HG02642 (cell line): ENCODE data around the gene PLXDC2.
A peak's percentile ranks its signal among the peaks of the same experiment; 100 is the strongest.

Source experiments
- ATAC-seq: cut with Tn5 transposase; IDR thresholded peaks from one replicate; pipeline ENCODE4 v1.9.1; 2021; ENCODE audit warnings: mild to moderate bottlenecking; ENCODE audit not compliant: unreplicated experiment, poor library complexity

The PLXDC2 gene

DNA sequence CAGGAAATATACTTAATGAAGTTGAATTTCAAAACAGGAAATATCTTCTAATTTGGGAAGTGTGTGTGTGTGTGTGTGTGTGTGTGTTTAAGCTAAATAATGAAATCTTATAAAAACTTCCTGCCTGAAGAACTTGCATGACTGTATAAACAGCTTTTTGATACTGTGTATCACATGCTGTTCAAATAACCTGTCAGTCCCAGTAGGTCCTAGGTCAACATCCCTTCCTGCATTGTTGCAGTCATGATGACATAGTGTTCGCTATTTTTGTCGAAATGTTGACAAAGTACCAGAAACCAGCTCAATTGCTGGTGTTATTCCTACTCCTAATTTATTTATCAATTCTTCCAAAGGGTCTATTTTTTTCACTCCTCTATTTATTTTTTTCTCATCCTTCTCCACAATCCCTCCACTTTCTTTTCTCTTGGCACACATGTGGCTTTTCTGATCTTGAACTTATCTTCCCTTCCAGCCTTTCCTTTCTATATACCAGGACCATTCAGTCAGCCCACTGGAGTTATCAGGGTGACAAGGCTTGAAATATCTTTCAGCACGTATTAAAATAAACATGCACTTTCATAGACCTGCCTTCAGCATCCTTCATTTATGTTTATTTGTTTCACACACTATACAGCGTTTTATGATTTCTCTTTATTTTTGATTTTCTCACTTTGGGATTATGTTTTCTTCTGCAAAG lies 115.8 kb downstream of the PLXDC2 start:
- no peak for ATAC-seq

DNA sequence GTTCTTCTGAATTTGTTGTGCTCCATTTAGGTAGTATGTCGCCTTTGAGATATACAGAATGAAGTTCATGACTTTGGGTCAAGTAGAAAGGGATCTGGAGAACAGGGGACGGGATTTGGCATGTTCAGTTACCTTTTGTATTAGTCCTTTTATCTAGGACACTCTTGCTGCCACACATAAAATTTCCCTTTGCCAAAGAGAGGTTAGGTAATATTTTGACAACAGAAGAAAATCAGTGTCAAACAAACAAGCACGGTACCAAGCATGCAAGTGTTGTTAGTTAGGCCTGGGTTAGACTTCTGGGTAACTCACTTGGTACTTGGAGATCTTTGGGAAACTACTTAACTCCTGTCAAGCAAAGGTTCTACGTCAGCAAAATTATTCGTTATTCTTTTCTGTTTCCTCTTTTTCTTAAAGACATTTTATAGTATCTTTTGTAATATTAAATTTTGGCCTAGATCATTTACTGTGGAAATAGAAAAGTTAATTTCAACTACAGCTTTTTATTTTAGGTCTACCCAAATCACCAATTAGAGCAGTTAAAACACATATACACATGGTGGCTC lies 116.7 kb downstream of the PLXDC2 start:
- ATAC-seq, result no peak

DNA sequence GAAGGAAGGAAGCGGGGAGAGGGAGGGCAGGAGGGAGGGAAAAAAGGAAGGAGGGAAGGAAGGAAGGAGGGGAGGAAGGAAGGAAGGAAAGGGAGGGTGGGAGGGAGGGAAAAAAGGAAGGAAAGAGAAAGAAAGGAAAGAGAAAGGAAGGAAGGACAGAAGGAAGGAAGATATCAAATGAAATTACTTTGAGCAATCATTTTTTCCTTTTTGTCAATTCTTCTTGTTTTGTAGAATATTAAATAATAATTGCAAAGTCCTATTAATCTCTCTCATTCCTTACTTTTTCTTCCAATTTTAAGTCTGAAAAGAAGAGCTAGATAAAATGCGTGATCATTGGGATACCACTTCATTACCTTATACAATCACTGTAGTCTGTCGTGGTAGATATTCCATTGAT lies 117.5 kb downstream of the PLXDC2 start:
- no peak for ATAC-seq

DNA sequence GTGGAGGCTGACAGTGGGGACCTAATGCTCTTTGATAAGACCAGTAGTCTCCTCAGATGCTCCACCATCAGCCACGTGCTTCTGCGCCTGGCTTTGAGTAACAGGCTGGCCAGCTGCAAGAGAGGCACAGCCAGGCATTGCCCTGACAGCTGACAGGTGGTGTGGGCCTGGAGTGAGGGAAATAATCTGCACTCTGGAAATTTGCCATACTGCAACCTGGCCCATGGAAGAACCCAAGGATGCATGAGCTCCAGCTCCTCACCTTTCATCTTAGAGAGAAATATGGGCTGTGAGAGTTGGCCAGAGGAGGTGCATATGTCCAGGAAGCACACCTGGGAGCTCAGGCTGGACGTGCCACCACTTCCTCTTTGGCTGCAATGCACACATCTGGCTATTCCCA lies 118.9 kb downstream of the PLXDC2 start:
- ATAC-seq, result no peak

DNA sequence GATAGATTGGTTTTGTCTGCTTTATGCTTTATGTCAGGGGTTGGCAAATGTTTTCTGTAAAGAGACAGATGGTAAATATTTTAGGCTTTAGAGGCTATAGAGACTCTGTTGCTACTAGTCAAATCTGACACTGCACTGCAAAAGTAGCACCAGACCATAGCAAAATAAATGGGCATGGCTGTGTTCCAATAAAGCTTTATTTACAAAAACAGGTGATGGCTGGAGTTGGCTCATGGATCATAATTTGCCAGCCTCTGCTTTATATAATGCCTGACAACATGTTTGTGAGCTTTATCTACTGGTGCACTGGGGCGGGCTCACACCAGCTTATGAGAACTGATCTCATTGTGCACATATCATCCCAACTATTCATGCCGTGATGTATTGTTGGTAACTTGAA lies 120.1 kb downstream of the PLXDC2 start:
- ATAC-seq, result no peak

DNA sequence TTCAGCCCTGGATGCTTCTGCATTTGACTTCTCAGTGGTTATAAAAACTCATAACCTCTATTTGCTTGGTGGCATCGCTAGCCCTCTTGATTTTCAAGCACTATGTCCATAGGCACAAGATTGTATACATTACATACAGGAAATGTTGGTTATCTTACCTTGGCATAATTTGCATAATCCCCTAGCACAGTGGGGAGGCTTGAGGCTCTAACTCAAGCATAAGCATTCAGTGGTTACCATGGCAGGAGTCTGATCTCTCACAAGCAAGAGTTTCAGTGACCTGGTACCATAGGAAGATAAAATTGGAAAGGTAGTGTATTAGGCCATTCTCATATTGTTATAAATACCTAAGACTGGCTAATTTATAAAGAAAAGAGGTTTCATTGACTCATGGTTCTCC lies 121.8 kb downstream of the PLXDC2 start:
- no peak for ATAC-seq

DNA sequence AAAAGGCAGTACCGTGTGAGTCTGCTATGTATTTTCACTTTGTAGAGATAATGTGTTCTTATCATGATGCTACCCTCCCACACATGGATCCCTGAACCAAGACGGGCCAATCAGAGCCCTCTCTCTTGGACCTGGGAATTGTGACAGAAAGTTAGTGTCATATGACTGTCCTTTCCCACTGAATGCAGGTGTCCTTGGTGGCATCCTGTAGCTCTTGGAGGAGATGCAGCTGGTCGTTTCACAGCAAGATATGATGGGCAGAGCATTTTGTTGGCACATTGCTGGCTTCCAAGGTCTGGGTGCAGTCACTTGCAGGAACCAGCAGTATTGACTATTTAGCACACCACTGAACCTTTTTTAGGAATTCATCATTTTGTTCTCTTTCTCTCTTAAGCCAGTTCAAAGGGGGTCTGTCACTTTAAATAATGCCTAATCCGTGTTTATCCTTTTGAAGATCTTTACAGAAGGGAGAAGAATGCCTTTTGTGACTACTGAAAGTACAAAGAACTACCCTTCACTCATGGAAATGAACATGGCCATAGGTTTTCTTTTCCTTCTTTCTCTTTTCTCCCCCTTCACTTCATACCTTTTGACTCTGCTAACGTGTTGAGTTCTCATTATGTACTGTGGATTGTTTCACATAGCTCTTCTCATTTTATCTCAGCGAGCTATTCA lies 125.1 kb downstream of the PLXDC2 start:
- no peak for ATAC-seq

DNA sequence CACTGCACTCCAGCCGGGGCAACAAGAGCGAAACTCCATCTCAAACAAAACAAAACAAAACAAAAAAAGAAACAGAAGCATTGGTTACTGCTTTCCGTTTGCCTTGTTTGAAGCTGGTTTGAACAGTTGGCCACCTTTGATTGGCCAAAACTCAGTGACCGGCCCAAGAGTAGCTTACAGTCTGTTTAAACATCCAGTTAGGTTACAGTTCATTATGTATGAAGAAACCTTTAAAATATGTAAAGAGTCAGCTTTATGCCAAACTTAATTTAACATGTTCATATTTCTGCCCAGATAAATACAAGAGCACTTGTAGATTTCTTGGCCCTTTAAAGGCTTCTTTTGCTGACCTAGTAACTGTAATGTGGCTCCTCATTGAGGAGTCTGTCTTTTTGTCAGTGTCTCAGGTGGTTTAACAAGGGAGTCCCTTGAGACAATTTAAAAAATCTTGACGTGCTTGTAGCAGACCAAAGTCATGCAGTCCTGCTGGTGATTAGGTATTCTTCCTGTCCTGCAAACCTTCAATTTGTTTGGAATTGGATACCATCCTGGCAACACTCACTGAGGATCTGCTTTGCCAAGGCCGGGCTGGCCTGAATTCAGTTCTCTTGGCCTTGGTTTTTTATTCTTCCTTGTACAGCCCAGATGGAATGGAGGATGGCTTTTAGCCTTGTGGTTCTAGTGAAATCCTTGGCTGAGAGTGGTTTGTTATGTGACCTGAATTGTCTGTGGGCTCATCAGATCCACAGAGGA lies 128.9 kb downstream of the PLXDC2 start:
- no peak for ATAC-seq

DNA sequence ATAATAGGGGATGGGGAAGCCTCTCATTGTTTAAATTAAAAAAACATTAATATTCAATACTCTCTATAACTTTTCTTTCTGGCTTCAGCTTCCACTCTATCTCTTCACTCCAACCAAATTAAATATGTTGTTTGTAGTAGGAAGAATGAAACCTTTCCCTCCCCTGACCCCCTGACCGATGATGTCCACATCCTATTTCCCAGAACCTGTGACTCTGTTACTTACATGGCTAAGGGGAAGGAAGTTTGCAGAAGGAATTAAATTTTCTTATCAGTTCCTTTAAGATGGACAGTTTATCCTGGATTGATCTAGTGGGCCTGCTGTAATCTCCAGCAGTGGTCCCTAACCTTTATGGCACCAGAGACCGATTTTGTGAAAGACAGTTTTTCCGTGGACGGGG lies 130.0 kb downstream of the PLXDC2 start:
- ATAC-seq, result no peak

DNA sequence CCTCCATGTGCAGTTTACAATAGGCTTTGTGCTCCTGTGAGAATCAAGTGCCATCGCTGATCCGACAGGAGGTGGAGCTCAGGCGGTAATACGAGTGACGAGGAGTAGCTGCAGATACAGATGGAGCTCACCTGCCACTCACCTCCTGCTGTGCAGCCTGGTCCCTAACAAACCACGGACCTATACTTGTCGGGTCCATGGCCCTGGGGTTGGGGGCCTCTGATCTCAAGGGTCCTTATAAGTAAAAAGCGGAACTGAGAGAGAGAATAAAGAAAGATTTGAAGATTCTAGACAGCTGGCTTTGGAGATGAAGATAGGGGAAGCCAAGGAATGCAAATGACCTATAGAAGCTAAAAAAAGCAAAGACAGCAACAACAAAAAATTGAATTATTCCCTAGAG lies 130.6 kb downstream of the PLXDC2 start:
- ATAC-seq, result peak; percentile 38

DNA sequence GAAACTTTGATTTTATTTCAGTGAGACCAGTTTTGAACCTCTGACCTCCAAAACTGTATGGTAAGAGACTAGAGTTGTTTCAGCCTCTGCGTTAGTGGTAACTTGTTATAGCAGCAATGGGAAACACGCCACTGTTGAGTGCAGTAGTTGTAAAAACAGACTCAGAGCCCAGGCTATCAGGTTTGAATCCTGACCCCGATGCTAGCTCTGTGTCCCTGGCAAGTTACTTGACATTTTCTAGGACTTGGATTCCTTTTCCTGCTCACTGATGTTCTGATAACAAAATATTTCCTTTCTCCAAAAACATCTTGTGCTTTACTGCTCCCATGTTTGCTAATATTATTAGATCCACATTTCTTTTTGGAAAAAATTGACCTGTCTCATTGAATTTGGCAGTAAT lies 131.0 kb downstream of the PLXDC2 start:
- ATAC-seq, result no peak

DNA sequence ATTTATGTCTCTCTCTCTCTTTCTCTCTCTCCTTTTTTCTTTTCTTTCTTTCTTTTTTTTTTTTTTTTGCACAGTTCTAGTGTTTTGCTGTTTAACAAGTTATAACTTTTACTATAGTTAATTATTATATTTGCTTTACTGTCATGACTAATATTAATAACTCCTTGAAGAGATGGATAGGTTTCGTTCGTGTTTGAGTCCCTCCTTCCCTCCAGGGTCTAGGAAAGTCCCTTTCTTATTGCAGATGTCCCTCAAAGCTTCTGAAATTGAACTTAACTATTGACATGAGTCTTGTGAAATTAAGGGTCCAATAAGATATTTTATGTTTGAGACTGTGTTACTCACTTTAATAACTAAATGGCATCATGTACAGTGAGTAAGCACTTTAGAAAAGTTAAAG lies 131.4 kb downstream of the PLXDC2 start:
- ATAC-seq, result peak; percentile 65

DNA sequence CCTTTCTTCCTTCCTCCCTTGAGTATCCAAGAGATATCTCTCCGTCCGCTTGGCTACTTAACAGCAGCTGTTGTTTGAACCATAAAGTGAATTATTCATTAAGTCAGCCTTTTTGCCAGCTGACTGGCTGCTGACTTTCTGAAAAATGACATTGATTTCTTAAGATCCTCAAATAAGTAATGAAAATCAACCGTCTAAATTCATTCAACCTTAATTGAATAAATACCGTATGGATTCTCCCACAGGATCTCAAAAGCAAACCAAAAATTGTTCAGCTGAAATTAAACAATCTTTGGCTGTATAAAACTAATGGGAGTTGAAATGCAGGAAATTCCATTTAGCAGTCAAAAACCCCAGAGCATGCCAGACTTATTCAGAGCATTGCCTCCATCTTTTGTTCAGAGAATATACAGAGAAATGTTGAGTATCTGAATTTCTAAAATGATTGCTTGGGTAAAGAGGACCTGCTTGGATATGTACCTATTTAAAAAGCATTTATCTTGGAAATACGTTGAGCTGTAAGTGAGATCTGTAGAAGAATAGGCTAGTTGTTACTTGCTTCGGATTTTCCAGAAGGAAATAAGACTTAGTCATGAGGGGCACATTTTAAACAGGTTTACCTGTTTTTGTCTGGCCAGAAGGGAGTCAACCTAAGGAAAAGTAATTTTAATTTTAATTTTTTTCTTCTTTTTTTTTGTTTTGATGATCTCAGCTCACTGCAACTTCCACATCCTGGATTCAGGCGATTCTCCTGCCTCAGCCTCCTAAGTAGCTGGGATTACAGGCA lies 136.2 kb downstream of the PLXDC2 start:
- ATAC-seq, result no peak

DNA sequence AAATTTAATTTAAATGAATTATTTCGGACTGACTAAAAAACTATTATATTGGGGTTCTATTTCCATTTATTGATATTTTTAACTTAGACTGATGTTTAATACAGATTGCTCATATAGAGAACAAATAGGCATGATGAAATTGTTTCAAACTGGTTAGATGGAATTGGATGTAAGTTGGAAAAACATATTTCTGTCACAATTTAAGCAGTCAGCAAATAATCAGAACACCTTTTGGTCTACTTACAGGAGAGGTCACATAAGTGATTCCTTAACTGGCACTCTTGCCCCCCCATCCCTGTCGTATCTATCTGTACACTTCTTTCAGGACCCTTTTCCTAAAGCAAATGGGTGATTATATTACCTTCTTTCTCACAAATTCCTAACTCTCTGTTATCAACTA lies 138.4 kb downstream of the PLXDC2 start:
- ATAC-seq, result no peak

DNA sequence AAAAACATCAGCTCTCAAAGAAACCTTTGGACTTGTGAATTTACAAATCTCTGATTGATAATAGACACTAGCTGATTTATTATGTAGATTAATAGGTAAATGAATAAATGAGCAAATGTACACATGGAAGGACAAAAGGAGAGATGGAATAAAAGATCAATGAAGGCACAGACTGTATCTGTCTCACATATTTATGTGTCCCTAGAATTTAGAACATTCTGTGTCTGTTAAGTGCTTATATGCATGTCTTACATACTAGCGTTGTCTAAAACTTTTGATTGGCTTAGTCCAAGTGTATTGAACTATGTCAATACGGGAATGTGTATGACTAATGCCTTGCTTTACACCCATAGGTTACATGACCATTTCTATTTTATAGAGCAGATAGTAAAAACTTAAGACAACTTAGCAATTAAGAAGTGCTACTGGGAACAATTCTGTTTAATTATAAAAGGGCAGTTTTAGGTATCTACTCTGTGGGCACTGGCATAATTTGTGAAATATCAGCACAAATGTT lies 140.3 kb downstream of the PLXDC2 start:
- ATAC-seq, result no peak

DNA sequence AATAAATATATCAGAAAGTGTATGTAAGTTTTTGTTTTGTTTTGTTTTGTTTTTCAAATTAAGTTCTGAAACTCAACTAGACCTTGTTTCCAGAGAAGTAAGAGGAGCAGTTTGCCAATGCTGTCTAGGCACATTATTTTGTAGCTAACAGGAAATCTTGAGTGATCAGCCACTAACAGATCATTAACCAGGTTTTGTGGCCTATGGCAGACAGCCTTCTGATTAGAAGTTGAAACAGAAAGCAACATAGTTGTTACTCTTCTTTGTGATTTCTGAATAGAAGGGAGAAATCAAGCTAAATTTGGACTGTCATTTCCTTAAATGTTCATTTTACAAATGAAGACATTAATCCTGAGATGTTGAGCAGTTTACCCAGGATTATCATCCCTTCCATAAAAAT lies 142.6 kb downstream of the PLXDC2 start:
- peak; percentile 96 for ATAC-seq

DNA sequence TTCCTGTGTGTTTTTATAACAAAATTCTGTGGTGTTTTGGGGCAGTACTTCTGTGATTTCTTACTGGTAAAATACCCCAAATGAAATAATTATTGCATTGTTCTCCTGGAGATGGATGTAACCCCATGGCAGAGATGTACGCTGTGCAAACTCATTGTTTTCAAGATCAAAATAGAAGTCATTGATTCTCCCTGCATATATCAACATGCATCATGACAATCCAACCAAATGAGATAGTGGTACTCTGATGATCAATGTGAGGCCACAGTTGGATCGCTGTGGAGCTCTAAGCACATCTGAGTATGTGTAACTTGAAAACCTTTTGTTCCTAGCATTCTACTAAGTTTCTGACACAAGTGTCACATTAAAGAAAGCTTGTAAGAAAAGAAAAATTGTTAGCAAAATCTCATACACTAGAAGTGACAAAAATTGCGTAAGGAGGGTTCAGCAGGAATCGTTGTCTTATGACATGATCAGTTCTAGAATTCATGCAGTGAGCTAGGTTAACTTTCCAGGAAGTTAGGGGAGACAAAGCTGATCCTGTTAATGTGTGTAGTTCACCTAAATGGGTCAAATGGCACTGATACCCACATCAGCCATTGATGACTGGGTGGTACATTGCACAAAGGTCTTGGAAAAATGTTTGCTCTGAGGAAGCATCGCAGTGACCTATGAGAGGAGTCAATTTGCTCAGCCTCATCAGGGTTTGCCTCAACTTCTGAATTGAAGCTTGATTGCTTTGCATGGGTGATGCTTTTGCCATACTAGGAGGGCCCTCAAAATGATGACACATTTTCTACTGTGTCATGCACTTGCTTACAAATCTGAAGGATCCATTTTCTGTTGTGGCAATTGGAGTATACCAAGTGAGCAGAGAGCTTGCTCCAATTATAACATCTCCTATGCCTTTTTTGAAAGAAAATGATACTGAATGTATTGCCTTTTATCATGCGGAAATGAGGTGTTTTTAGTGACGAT lies 145.1 kb downstream of the PLXDC2 start:
- no peak for ATAC-seq

DNA sequence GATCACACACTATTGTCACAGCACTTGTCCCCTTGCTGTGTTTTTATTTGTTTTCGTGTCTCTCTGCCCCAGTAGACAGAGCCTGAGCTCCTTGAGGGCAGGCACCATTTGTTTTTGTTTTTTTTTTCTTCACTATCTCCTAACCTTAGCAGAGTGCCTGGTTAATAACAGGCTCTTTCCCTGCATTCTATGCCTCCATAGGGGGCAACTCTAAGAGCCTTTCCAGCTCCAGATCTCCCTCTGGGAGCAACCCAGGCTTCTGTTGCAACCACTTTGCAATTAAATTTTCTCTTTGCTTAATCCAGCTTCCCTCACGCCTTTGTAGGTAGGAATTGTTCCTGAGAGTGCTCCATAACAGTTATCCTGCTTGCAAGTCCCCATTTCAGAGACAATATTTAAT lies 148.4 kb downstream of the PLXDC2 start:
- ATAC-seq, result no peak

DNA sequence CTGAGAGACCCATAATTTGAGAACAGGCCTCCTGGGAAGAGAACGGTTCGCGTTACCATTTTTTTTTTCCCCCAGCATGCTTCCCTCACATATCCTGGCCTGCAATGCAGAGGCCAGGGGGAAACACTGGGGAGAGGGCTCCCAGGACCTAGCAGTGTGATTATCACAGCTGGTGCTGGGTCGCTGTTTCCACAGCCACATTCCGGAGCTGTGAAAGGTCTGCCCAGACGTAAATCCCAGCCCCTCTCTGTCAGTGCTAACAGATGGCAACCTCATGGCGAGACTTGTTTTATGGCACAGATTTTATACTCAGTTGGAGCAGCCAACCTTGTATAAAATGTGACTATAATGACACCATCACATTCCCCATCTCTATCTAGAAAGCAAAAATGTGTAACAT lies 150.5 kb downstream of the PLXDC2 start:
- ATAC-seq, result no peak
